Ishikawa (cell line): ENCODE data around the gene FAM234A.

Source experiments
- EP300 ChIP-seq: IDR thresholded peaks from 2 replicates; pipeline ENCODE4 v1.6.1; 2012; ENCODE audit warnings: borderline replicate concordance
- MAX ChIP-seq: IDR thresholded peaks from 2 replicates; pipeline ENCODE4 v1.6.1; 2012

- no peak for TF ChIP-seq MAX
- no peak for TF ChIP-seq EP300
Measured at GRCh38 chr16:311725-312124, 77.1 kb downstream of the FAM234A start.
